GM18505 (cell line): ENCODE results near the gene MED10.
A peak's percentile ranks its signal among the peaks of the same experiment; 100 is the strongest.
"Not testable (repeated sequence)": the region's sequence is repeated elsewhere in the genome, so short reads cannot be mapped to it uniquely, and the experiment has no call there.

Experiments used
- ATAC-seq: cut with Tn5 transposase; IDR thresholded peaks from one replicate; pipeline ENCODE4 v1.9.1; 2021; ENCODE audit not compliant: unreplicated experiment
- POLR2A ChIP-seq: IDR thresholded peaks from 4 replicates; pipeline ENCODE4 v1.6.1; 2011; ENCODE audit warnings: borderline replicate concordance; ENCODE audit not compliant: insufficient read depth, insufficient read length; ENCODE audit errors: extremely low read depth

The MED10 gene

GRCh38 chr5:6373081-6373846 lies 5.1 kb downstream of the MED10 start:
- no peak for TF ChIP-seq POLR2A
- ATAC-seq, result no peak

- no peak for ATAC-seq
- TF ChIP-seq POLR2A, result no peak
These were observed 5.9 kb downstream of the MED10 start for GRCh38 chr5:6372251-6373080.

- no peak for TF ChIP-seq POLR2A
- ATAC-seq, result no peak
These were observed 7.1 kb downstream of the MED10 start for GRCh38 chr5:6371079-6371810.

- no peak for TF ChIP-seq POLR2A
- no peak for ATAC-seq
These were observed 7.8 kb downstream of the MED10 start for GRCh38 chr5:6370580-6370979.

- no peak for ATAC-seq
- no peak for TF ChIP-seq POLR2A
These were observed 12.3 kb downstream of the MED10 start for GRCh38 chr5:6365977-6366590.

GRCh38 chr5:6365142-6365976 lies 13.0 kb downstream of the MED10 start:
- no peak for ATAC-seq
- TF ChIP-seq POLR2A, result no peak

- ATAC-seq, result not testable (repeated sequence)
These were observed 14.8 kb downstream of the MED10 start for GRCh38 chr5:6363454-6364011.

GRCh38 chr5:6362846-6363245 lies 15.5 kb downstream of the MED10 start:
- no peak for ATAC-seq
- no peak for TF ChIP-seq POLR2A

- TF ChIP-seq POLR2A, result no peak
- ATAC-seq, result no peak
These were observed 17.2 kb downstream of the MED10 start for GRCh38 chr5:6361101-6361500.

GRCh38 chr5:6360323-6361072 lies 17.8 kb downstream of the MED10 start:
- no peak for ATAC-seq
- TF ChIP-seq POLR2A, result no peak

GRCh38 chr5:6359555-6360322 lies 18.6 kb downstream of the MED10 start:
- ATAC-seq, result peak; percentile 65

More at GRCh38 chr5:6359555-6360322, 18.6 kb downstream of the MED10 start:
- no peak for TF ChIP-seq POLR2A
